IMR-90 (cell line): ENCODE results near the gene EIF3I. TPM values are rescaled to one million over a fixed set of nuclear protein-coding genes. Genes with fewer than 3 reads are reported as not detected.

Experiments
- ATAC-seq: fragments of 200-7000 bp; cut with Tn5 transposase; 2 replicates; pipeline ENCODE4 v1.9.1; 2020; ENCODE audit warnings: low read depth, mild to moderate bottlenecking, moderate library complexity
- BruUV-seq: library from RNA; stranded (reverse); fragments of 400-500 nt; replicated peaks from 2 replicates; lab custom pipeline; 2021; lab: Mats Ljungman, UMichigan
- CTCF ChIA-PET: fragments of 300-600 bp; formaldehyde crosslinking; extraction: SDS; loops from one replicate; lab custom pipeline; 2021; ENCODE audit warnings: antibody characterized with exemption; lab: Yijun Ruan, JAX
- POLR2A ChIA-PET: fragments of 300-600 bp; sonication (Branson Sonifier 250); formaldehyde crosslinking; loops from one replicate; lab custom pipeline; 2022; ENCODE audit warnings: antibody characterized with exemption; ENCODE audit not compliant: unreplicated experiment; lab: Charles Lee
- DNase-seq: peaks from one replicate; pipeline ENCODE4 v3.0.0; 2013
- H2AFZ ChIP-seq: replicated peaks from 2 replicates; pipeline ENCODE3; 2013; ENCODE audit warnings: low read length, mild to moderate bottlenecking; ENCODE audit not compliant: poor library complexity
- H2AK5ac ChIP-seq: 2 replicates; pipeline ENCODE4 v1.6.1; 2013; ENCODE audit warnings: low read depth, low read length, inconsistent platforms
- H2AK9ac ChIP-seq: replicated peaks from 2 replicates; pipeline ENCODE3; 2013; ENCODE audit warnings: mild to moderate bottlenecking, low read depth, low read length, moderate library complexity; ENCODE audit not compliant: poor library complexity
- H2BK120ac ChIP-seq: 2 replicates; pipeline ENCODE4 v1.6.1; 2013; ENCODE audit warnings: low read depth, low read length, inconsistent platforms
- H2BK15ac ChIP-seq: 3 replicates; pipeline ENCODE4 v1.6.1; 2013; ENCODE audit warnings: low read depth, low read length, inconsistent platforms
- H2BK20ac ChIP-seq: 2 replicates; pipeline ENCODE4 v1.6.1; 2013; ENCODE audit warnings: low read depth, mild to moderate bottlenecking, inconsistent platforms, low read length, moderate library complexity
- H2BK5ac ChIP-seq: 2 replicates; pipeline ENCODE4 v1.6.1; 2013; ENCODE audit warnings: mild to moderate bottlenecking, low read depth, low read length, inconsistent platforms; ENCODE audit not compliant: poor library complexity, severe bottlenecking
- H3K14ac ChIP-seq: replicated peaks from 2 replicates; pipeline ENCODE4 v1.6.1; 2013; ENCODE audit warnings: low read depth, low read length, inconsistent platforms
- H3K18ac ChIP-seq: 2 replicates; pipeline ENCODE4 v1.6.1; 2013; ENCODE audit warnings: low read depth, low read length, control low read depth
- H3K23ac ChIP-seq: 2 replicates; pipeline ENCODE4 v1.6.1; 2013; ENCODE audit warnings: low read depth, low read length, inconsistent platforms
- H3K27ac ChIP-seq: 2 replicates; pipeline ENCODE4 v1.5.1; 2013; ENCODE audit warnings: mild to moderate bottlenecking, control low read depth, low read length; ENCODE audit not compliant: insufficient read depth
- H3K27me3 ChIP-seq: 2 replicates; pipeline ENCODE4 v1.6.1; 2013; ENCODE audit warnings: low read length; ENCODE audit not compliant: control insufficient read depth, insufficient read depth
- H3K36me3 ChIP-seq: 2 replicates; pipeline ENCODE4 v1.6.1; 2013; ENCODE audit warnings: low read length, mixed read lengths; ENCODE audit not compliant: control insufficient read depth, insufficient read depth
- H3K4ac ChIP-seq: 2 replicates; pipeline ENCODE4 v1.6.1; 2013; ENCODE audit warnings: low read depth, low read length, inconsistent platforms
- H3K4me1 ChIP-seq: 2 replicates; pipeline ENCODE4 v1.6.1; 2013; ENCODE audit warnings: low read length, mixed read lengths; ENCODE audit not compliant: control insufficient read depth, insufficient read depth
- H3K4me2 ChIP-seq: 2 replicates; pipeline ENCODE4 v1.6.1; 2013; ENCODE audit warnings: low read depth, mild to moderate bottlenecking, control low read depth, low read length, moderate library complexity
- H3K4me3 ChIP-seq: 2 replicates; pipeline ENCODE4 v1.5.1; 2013; ENCODE audit warnings: low read depth, mild to moderate bottlenecking, control low read depth, low read length, moderate library complexity; ENCODE audit not compliant: insufficient read depth
- H3K56ac ChIP-seq: 2 replicates; pipeline ENCODE4 v1.6.1; 2013; ENCODE audit warnings: low read length, inconsistent platforms; ENCODE audit not compliant: insufficient read depth; ENCODE audit errors: extremely low read depth
- H3K79me1 ChIP-seq, 2 experiments: 2 replicates each; pipeline ENCODE4 v1.6.1; 2013; ENCODE audit warnings: low read length in 2 of 2, inconsistent platforms in 1 of 2, low read depth in 1 of 2
- H3K9ac ChIP-seq: 2 replicates; pipeline ENCODE4 v1.6.1; 2013; ENCODE audit warnings: low read depth, low read length, control low read depth
- H3K9me1 ChIP-seq: 2 replicates; pipeline ENCODE4 v1.6.1; 2013; ENCODE audit warnings: low read length, inconsistent platforms; ENCODE audit not compliant: insufficient read depth
- H3K9me3 ChIP-seq: 2 replicates; pipeline ENCODE4 v1.6.1; 2013; ENCODE audit warnings: low read length; ENCODE audit not compliant: control insufficient read depth, insufficient read depth
- H4K20me1 ChIP-seq: 2 replicates; pipeline ENCODE4 v1.6.1; 2013; ENCODE audit warnings: low read length, inconsistent platforms; ENCODE audit not compliant: insufficient read depth
- H4K5ac ChIP-seq: 2 replicates; pipeline ENCODE4 v1.6.1; 2013; ENCODE audit warnings: mild to moderate bottlenecking, low read depth, low read length, control low read depth
- H4K8ac ChIP-seq, 2 experiments: 2 replicates each; pipeline ENCODE4 v1.6.1; 2013; ENCODE audit warnings: low read depth in 2 of 2, low read length in 2 of 2, control low read depth in 1 of 2, inconsistent platforms in 1 of 2
- H4K91ac ChIP-seq: 2 replicates; pipeline ENCODE4 v1.6.1; 2013; ENCODE audit warnings: low read depth, low read length, inconsistent platforms; ENCODE audit not compliant: insufficient read depth
- BHLHE40 ChIP-seq: fragments of 150-350 bp; IDR thresholded peaks from 2 replicates; pipeline ENCODE4 v1.6.1; 2016; ENCODE audit warnings: mild to moderate bottlenecking, low read depth, low read length
- dilution Hi-C: fragments of 300-500 bp; cut with HindIII; formaldehyde crosslinking; loops from one replicate; pipeline ENCODE4 v1.14.3; 2018; ENCODE audit warnings: low sequenced_read_pairs; ENCODE audit not compliant: unreplicated experiment
- in situ Hi-C: fragments of 300-500 bp; cut with MboI; formaldehyde crosslinking; loops from 3 replicates; pipeline ENCODE4 v1.14.3; 2019; ENCODE audit warnings: low sequenced_read_pairs, inconsistent platforms, mixed read lengths
- intact Hi-C: fragments of 100-400 bp; cut with micrococcal nuclease; formaldehyde crosslinking; loops from 2 replicates; pipeline ENCODE4 v1.10.0; 2022
- polyA plus RNA-seq, 3 experiments: library from polyadenylated mRNA; depleted of rRNA; stranded (reverse); fragments of >200 nt; gene quantifications; 2 replicates each; pipeline ENCODE4 v1.2.3, GENCODE V29; 2012; ENCODE audit warnings: low replicate concordance in 1 of 3
- total RNA-seq: library from RNA; depleted of rRNA; stranded (reverse); fragments of >200 nt; gene quantifications from 2 replicates; pipeline ENCODE4 v1.2.3, GENCODE V29; 2012
- TF ChIP-seq, protein P1 (sequence below): fragments of 150-350 bp; IDR thresholded peaks from 2 replicates; pipeline ENCODE4 v1.6.1; 2017; ENCODE audit warnings: mild to moderate bottlenecking, antibody characterized with exemption, low read length, low read depth

Gene EIF3I
- total and polyA plus RNA-seq, 2 of the 4 experiments (the other 2 are of a cell fraction): 469 to 716 TPM

DNA sequence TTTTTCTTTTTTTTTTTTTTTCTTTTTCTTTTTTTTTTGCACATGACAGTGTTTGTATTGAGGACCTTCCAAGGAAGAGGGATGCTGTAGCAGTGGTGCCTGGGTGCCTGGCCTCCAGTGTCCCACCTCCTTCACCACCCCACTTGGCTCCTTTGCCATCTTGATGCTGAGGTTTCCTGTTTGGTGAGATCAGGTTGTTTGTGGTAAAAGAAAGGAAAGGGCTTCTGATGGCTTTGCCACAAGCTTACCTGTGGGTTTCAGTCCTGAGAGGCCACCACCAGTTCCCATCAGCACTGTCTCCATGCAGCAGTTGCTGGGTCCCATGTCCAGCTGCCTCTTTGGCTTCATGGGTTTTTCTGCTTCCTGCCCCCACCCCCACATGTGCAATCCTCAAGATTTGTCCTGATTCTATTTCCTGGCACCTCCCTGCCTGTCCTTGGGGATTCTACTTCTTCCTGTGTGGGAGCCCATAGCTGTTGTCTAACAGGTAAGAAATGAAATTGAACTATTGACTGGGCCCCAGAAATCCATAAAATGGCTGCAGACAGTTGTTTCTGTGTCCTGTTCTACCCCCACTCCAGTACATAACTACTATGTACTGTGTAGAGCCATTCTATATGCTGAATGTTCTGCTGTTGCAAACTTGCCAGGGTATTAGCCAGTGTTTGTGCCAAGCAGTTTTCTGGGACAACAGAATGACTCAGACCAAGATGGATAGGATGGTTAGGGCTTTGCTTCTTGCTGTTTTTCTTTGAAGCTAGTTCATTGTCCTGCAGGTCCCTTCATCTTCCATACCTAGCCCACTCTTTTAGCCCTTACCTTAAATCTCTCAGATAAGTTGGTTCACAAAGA is 26.0 kb upstream of the EIF3I start:
- H2BK20ac ChIP-seq: no peak overlapping the region
- in situ Hi-C loops: no loop called here
- TSS peak; percentile 62 for BruUV-seq
- no peak overlapping the region for H3K18ac ChIP-seq
- H2BK5ac ChIP-seq: peak overlapping the region; percentile 1
- no peak overlapping the region for H4K91ac ChIP-seq
- H3K79me1 ChIP-seq: peaks cover 16 to 67% of the 10 kb centered on the region in 2 experiments; a peak in 3 of 4 replicates
- no peaks in the 10 kb centered on the region for H3K9me3 ChIP-seq
- no peak overlapping the region for H3K9ac ChIP-seq
- H3K27me3 ChIP-seq: no peaks in the 10 kb centered on the region
- no peak overlapping the region for H3K23ac ChIP-seq
- intact Hi-C loops: no loop called here
- no peak overlapping the region for H2AK5ac ChIP-seq
- no peak overlapping the region for H4K8ac ChIP-seq
- H3K9me1 ChIP-seq: peaks cover 13% of the 10 kb centered on the region; the same call in 1 of the 2 replicates
- H3K4me1 ChIP-seq: peaks cover 26% of the 10 kb centered on the region
- H3K4me3 ChIP-seq: no peak overlapping the region
- peaks cover 20% of the 10 kb centered on the region for H4K20me1 ChIP-seq
- TF ChIP-seq BHLHE40: no peak
- TF ChIP-seq, protein P1, sequence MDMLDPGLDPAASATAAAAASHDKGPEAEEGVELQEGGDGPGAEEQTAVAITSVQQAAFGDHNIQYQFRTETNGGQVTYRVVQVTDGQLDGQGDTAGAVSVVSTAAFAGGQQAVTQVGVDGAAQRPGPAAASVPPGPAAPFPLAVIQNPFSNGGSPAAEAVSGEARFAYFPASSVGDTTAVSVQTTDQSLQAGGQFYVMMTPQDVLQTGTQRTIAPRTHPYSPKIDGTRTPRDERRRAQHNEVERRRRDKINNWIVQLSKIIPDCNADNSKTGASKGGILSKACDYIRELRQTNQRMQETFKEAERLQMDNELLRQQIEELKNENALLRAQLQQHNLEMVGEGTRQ: no peak
- no peak overlapping the region for H2AK9ac ChIP-seq
- H3K4me2 ChIP-seq: no peak overlapping the region
- H2BK120ac ChIP-seq: no peak overlapping the region
- peak overlapping the region; percentile 4; the same call in 1 of the 2 replicates for H3K27ac ChIP-seq
- H2BK15ac ChIP-seq: no peak overlapping the region
- dilution Hi-C loops: no loop called here
- H3K36me3 ChIP-seq: peaks cover 69% of the 10 kb centered on the region
- ChIA-PET POLR2A (no interaction called here), CTCF (interaction anchor here (1.8 kb wide), 1 partner anchor 19 kb away, joined by 6 read pairs; no protein-coding TSS in a partner anchor)
- H3K4ac ChIP-seq: no peak overlapping the region
- ATAC-seq: no peak
- H3K14ac ChIP-seq: no peak overlapping the region
- H4K5ac ChIP-seq: no peak overlapping the region
- peak; percentile 54 for DNase-seq
- H2AFZ ChIP-seq: no peak overlapping the region
- H3K56ac ChIP-seq: no peak overlapping the region
